Loucy (cell line): ENCODE results near the gene DNAH17.

Experiments used
- H2AFZ ChIP-seq: fragments of 200-600 bp; sonication (generic); 2 replicates; pipeline ENCODE4 v1.6.0; 2016; ENCODE audit warnings: antibody characterized with exemption, mild to moderate bottlenecking, low read length, moderate library complexity
- H3F3A ChIP-seq: fragments of 200-600 bp; 2 replicates; pipeline ENCODE4 v1.6.0; 2016; ENCODE audit warnings: antibody characterized with exemption, low read depth, mild to moderate bottlenecking
- H3K27me3 ChIP-seq: fragments of 200-600 bp; sonication (generic); 2 replicates; pipeline ENCODE4 v1.6.1; 2014; ENCODE audit warnings: low read length, mild to moderate bottlenecking; ENCODE audit not compliant: insufficient read depth, poor library complexity, severe bottlenecking
- H3K36me3 ChIP-seq: fragments of 200-600 bp; sonication (generic); 2 replicates; pipeline ENCODE4 v1.6.1; 2016; ENCODE audit warnings: low read length; ENCODE audit not compliant: insufficient read depth
- H3K4me1 ChIP-seq: fragments of 200-600 bp; sonication (generic); 2 replicates; pipeline ENCODE4 v1.5.1; 2014; ENCODE audit warnings: low read length, mild to moderate bottlenecking; ENCODE audit not compliant: insufficient read depth, poor library complexity, severe bottlenecking
- H3K4me2 ChIP-seq: fragments of 200-600 bp; sonication (generic); 2 replicates; pipeline ENCODE4 v1.6.0; 2014; ENCODE audit warnings: antibody characterized with exemption, low read length, low read depth, mild to moderate bottlenecking; ENCODE audit not compliant: poor library complexity, severe bottlenecking
- H3K4me3 ChIP-seq: fragments of 200-600 bp; sonication (generic); 2 replicates; pipeline ENCODE4 v1.5.1; 2014; ENCODE audit warnings: low read length, mild to moderate bottlenecking, mixed read lengths; ENCODE audit not compliant: poor library complexity, severe bottlenecking
- H3K79me2 ChIP-seq: fragments of 200-600 bp; sonication (generic); 2 replicates; pipeline ENCODE4 v1.6.1; 2014; ENCODE audit warnings: low read length; ENCODE audit not compliant: insufficient read depth
- H3K9ac ChIP-seq: fragments of 200-600 bp; sonication (generic); 2 replicates; pipeline ENCODE4 v1.6.0; 2014; ENCODE audit warnings: mild to moderate bottlenecking, low read depth, low read length, moderate library complexity; ENCODE audit not compliant: poor library complexity, severe bottlenecking
- H3K9me2 ChIP-seq: fragments of 200-600 bp; sonication (generic); replicated peaks from 2 replicates; pipeline ENCODE4 v1.6.1; 2016; ENCODE audit warnings: low read depth, low read length, mixed read lengths
- H3K9me3 ChIP-seq: fragments of 200-600 bp; sonication (generic); 2 replicates; pipeline ENCODE4 v1.6.1; 2014; ENCODE audit warnings: mild to moderate bottlenecking, antibody characterized with exemption, low read length, low read depth; ENCODE audit not compliant: insufficient read depth
- H4K20me1 ChIP-seq: fragments of 200-600 bp; sonication (generic); 2 replicates; pipeline ENCODE4 v1.6.0; 2014; ENCODE audit warnings: antibody characterized with exemption, low read length, mild to moderate bottlenecking; ENCODE audit not compliant: insufficient read depth, poor library complexity, severe bottlenecking
- CTCF ChIP-seq: fragments of 200-600 bp; sonication (generic); conservative IDR thresholded peaks from 2 replicates; pipeline ENCODE4 v1.5.1; 2014; ENCODE audit warnings: mild to moderate bottlenecking, antibody characterized with exemption, low read length
- EZH2phosphoT487 ChIP-seq: fragments of 200-600 bp; IDR thresholded peaks from 2 replicates; pipeline ENCODE4 v1.6.1; 2018; ENCODE audit warnings: antibody characterized with exemption, mild to moderate bottlenecking, moderate library complexity, borderline replicate concordance

Gene DNAH17

GRCh38 chr17:78563189-78564145 is 13.7 kb downstream of the DNAH17 start:
- H3K4me2 ChIP-seq, result no peak overlapping the region
- no peak overlapping the region for H3K9ac ChIP-seq
- no peaks in the 10 kb centered on the region for H3K9me3 ChIP-seq
- H4K20me1 ChIP-seq, result no peaks in the 10 kb centered on the region
- no peak overlapping the region for H3K4me3 ChIP-seq
- H2AFZ ChIP-seq, result no peak overlapping the region
- no peaks in the 10 kb centered on the region for H3K27me3 ChIP-seq
- no peaks in the 10 kb centered on the region for H3K79me2 ChIP-seq
- TF ChIP-seq EZH2phosphoT487 (no peak), CTCF (no peak)
- no peaks in the 10 kb centered on the region for H3K36me3 ChIP-seq
- no peaks in the 10 kb centered on the region for H3F3A ChIP-seq
- no peaks in the 10 kb centered on the region for H3K4me1 ChIP-seq
- no peaks in the 10 kb centered on the region for H3K9me2 ChIP-seq

GRCh38 chr17:78562734-78563133 is 14.5 kb downstream of the DNAH17 start:
- H4K20me1 ChIP-seq, result no peaks in the 10 kb centered on the region
- no peak overlapping the region for H3K4me3 ChIP-seq
- no peaks in the 10 kb centered on the region for H3K79me2 ChIP-seq
- no peaks in the 10 kb centered on the region for H3K9me2 ChIP-seq
- no peaks in the 10 kb centered on the region for H3K27me3 ChIP-seq
- TF ChIP-seq CTCF (no peak), EZH2phosphoT487 (no peak)
- no peak overlapping the region for H3K9ac ChIP-seq
- H3K9me3 ChIP-seq, result no peaks in the 10 kb centered on the region
- no peaks in the 10 kb centered on the region for H3F3A ChIP-seq
- no peak overlapping the region for H2AFZ ChIP-seq
- no peak overlapping the region for H3K4me2 ChIP-seq
- no peaks in the 10 kb centered on the region for H3K36me3 ChIP-seq
- H3K4me1 ChIP-seq, result no peaks in the 10 kb centered on the region

- H3K4me2 ChIP-seq, result no peak overlapping the region
- no peak overlapping the region for H3K9ac ChIP-seq
- H3F3A ChIP-seq, result no peaks in the 10 kb centered on the region
- no peaks in the 10 kb centered on the region for H3K27me3 ChIP-seq
- H3K79me2 ChIP-seq, result no peaks in the 10 kb centered on the region
- H3K36me3 ChIP-seq, result no peaks in the 10 kb centered on the region
- no peak overlapping the region for H3K4me3 ChIP-seq
- TF ChIP-seq CTCF (no peak), EZH2phosphoT487 (no peak)
- no peaks in the 10 kb centered on the region for H3K9me2 ChIP-seq
- H3K9me3 ChIP-seq, result no peaks in the 10 kb centered on the region
- no peaks in the 10 kb centered on the region for H4K20me1 ChIP-seq
- peaks cover 3% of the 10 kb centered on the region for H3K4me1 ChIP-seq
- H2AFZ ChIP-seq, result no peak overlapping the region
Measured at GRCh38 chr17:78561166-78561565, 16.0 kb downstream of the DNAH17 start.
